Right lobe of liver (tissue), 6 donors: ENCODE data around the gene GNPTAB. TPM values are rescaled to one million over a fixed set of nuclear protein-coding genes. Genes with fewer than 3 reads are reported as not detected.
A peak's percentile ranks its signal among the peaks of the same experiment; 100 is the strongest.
"Not testable (repeated sequence)": the region's sequence is repeated elsewhere in the genome, so short reads cannot be mapped to it uniquely, and the experiment has no call there.

Source experiments
- ATAC-seq, 4 donors: fragments of 200-7000 bp; cut with Tn5 transposase; one replicate each; pipeline ENCODE4 v1.9.1; 2020; ENCODE audit warnings: mild to moderate bottlenecking in 4 of 4, moderate library complexity in 4 of 4
- DNase-seq, 3 donors: peaks; one replicate each; pipeline ENCODE4 v3.0.0-alpha.2; 2020
- H3K27ac ChIP-seq, 3 donors: fragments of 200-600 bp; one replicate each; pipeline ENCODE4 v1.8.0; 2022
- H3K27me3 ChIP-seq, 2 donors: fragments of 200-600 bp; one replicate each; pipeline ENCODE4 v1.8.0; 2022
- H3K36me3 ChIP-seq, 4 donors: fragments of 200-600 bp; sonication (generic) in 1 of 4; one replicate each; pipeline versions ENCODE4 v1.5.1 to v1.8.0; 2017 to 2022; ENCODE audit warnings: control low read depth in 1 of 4
- H3K4me1 ChIP-seq, 4 donors: fragments of 200-600 bp; sonication (generic) in 1 of 4; one replicate each; pipeline versions ENCODE4 v1.5.1 to v1.8.0; 2017 to 2022; ENCODE audit warnings: control low read depth in 1 of 4
- H3K4me3 ChIP-seq, 3 donors: fragments of 200-600 bp; one replicate each; pipeline ENCODE4 v1.8.0; 2022
- H3K9me3 ChIP-seq, 4 donors: fragments of 200-600 bp; sonication (generic) in 1 of 4; one replicate each; pipeline versions ENCODE4 v1.5.1 to v1.8.0; 2017 to 2022; ENCODE audit warnings: control low read depth in 1 of 4
- POLR2A ChIP-seq: fragments of 450-650 bp; IDR thresholded peaks from one replicate; pipeline ENCODE4 v1.6.1; 2017; ENCODE audit warnings: antibody characterized with exemption, mild to moderate bottlenecking
- WGBS: methylation state at CpG from one replicate; pipeline ENCODE4 v1.1.6; 2018; ENCODE audit warnings: low coverage, low lambda C conversion rate; ENCODE audit not compliant: insufficient coverage; ENCODE audit errors: missing lambda C conversion rate; 5-methylcytosine and 5-hydroxymethylcytosine counted together
- intact Hi-C, 2 donors: fragments of 100-400 bp; cut with DNase I; formaldehyde crosslinking; loops; one replicate each; pipeline versions ENCODE4 v1.11.2 to v1.14.1; 2022
- total RNA-seq, 6 experiments: library from RNA; depleted of rRNA in 2 of 6; stranded (reverse); fragments of >200 nt in 2 of 6; fragmentation: NEBNext Ultra II Directional in 3 of 6; extraction: Animal tissue kit (Norgen Biotek cat#: 25700) in 3 of 6; gene quantifications; one replicate each; pipeline versions ENCODE4 v1.1.0 to v1.2.4, GENCODE V29; 2016 to 2023
- TF ChIP-seq, protein P1 (sequence below), 4 donors: fragments of 200-600 bp in 3 of 4; fragments of 450-650 bp in 1 of 4; IDR thresholded peaks; one replicate each; pipeline versions ENCODE4 v1.5.1 to v1.8.0; 2016 to 2022; ENCODE audit warnings: antibody characterized with exemption in 4 of 4, mild to moderate bottlenecking in 2 of 4
- donor health status: DM: no; HTN: yes; CAD: no.
- donor health status: DM: no; HTN: no; CAD: no.
- donor health status: DM: no; HTN: no; CAD: no.
- donor health status: DM: no; HTN: yes; CAD: no.
- donor health status: DM: no; HTN: yes; CAD: no.

The GNPTAB gene
- total RNA-seq, 6 experiments from 2014 or later, result 8.8 to 17.4 (median 14.1) TPM

- Histone ChIP-seq H3K27ac (no peak overlapping the region), H3K36me3 (no peaks in the 10 kb centered on the region), H3K27me3 (no peaks in the 10 kb centered on the region), H3K4me3 (no peak overlapping the region), H3K9me3 (no peaks in the 10 kb centered on the region), H3K4me1 (no peaks in the 10 kb centered on the region)
- DNase-seq (no peak), ATAC-seq (no peak)
- WGBS, result 42% methylated on average over 8 of the region's 13 CpGs
- intact Hi-C loops, result no loop called here
- TF ChIP-seq, protein P1, sequence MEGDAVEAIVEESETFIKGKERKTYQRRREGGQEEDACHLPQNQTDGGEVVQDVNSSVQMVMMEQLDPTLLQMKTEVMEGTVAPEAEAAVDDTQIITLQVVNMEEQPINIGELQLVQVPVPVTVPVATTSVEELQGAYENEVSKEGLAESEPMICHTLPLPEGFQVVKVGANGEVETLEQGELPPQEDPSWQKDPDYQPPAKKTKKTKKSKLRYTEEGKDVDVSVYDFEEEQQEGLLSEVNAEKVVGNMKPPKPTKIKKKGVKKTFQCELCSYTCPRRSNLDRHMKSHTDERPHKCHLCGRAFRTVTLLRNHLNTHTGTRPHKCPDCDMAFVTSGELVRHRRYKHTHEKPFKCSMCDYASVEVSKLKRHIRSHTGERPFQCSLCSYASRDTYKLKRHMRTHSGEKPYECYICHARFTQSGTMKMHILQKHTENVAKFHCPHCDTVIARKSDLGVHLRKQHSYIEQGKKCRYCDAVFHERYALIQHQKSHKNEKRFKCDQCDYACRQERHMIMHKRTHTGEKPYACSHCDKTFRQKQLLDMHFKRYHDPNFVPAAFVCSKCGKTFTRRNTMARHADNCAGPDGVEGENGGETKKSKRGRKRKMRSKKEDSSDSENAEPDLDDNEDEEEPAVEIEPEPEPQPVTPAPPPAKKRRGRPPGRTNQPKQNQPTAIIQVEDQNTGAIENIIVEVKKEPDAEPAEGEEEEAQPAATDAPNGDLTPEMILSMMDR (IDR thresholded peaks at IDR 0.05), result no peak
- TF ChIP-seq POLR2A, result no peak
Observed at GRCh38 chr12:101866615-101867373, 36.0 kb upstream of the GNPTAB start.

- no peaks in the 10 kb centered on the region for H3K27me3 ChIP-seq
- H3K4me1 ChIP-seq, result no peaks in the 10 kb centered on the region
- no peaks in the 10 kb centered on the region for H3K9me3 ChIP-seq
- TF ChIP-seq POLR2A, result no peak
- TF ChIP-seq, protein P1 (IDR thresholded peaks at IDR 0.05), result no peak
- DNase-seq, result no peak
- no peak overlapping the region for H3K4me3 ChIP-seq
- intact Hi-C loops, result no loop called here
- H3K36me3 ChIP-seq, result no peaks in the 10 kb centered on the region
- H3K27ac ChIP-seq, result no peak overlapping the region
- ATAC-seq, result no peak
Observed at GRCh38 chr12:101863981-101864380, 33.2 kb upstream of the GNPTAB start.

- TF ChIP-seq, protein P1 (IDR thresholded peaks at IDR 0.05), result no peak
- TF ChIP-seq POLR2A, result no peak
- no peak for ATAC-seq
- 81% methylated on average over 2 of the region's 2 CpGs for WGBS
Observed at GRCh38 chr12:101862245-101862644, 31.5 kb upstream of the GNPTAB start.

DNA sequence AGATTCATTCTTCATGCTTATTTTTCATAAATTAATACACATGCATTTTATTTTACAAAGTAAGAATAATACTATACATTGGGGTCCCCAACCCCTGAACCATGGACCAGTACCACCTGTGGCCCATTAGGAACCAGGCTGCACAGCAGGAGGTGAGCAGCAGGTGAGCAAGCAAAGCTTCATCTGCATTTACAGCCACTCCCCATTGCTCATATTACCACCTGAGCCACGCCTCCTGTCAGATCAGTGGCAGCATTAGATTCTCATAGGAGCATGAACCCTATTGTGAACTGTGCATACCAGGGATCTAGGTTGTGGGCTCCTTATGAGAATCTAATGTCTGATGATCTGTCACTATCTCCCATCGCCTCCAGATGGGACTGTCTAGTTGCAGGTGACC, 30.9 kb upstream of the GNPTAB start:
- H3K4me3 ChIP-seq, intact Hi-C loops, H3K27ac ChIP-seq, H3K36me3 ChIP-seq, H3K27me3 ChIP-seq, ATAC-seq, H3K9me3 ChIP-seq, H3K4me1 ChIP-seq, DNase-seq: not testable (repeated sequence)
- 88% methylated on average over 1 of the region's 2 CpGs for WGBS

More at GRCh38 chr12:101862245-101862644, 31.5 kb upstream of the GNPTAB start:
- H3K4me1 ChIP-seq, result no peaks in the 10 kb centered on the region
- intact Hi-C loops, result no loop called here
- H3K9me3 ChIP-seq, result no peaks in the 10 kb centered on the region
- DNase-seq, result no peak
- H3K27ac ChIP-seq, result no peak overlapping the region
- H3K27me3 ChIP-seq, result no peaks in the 10 kb centered on the region
- H3K4me3 ChIP-seq, result no peak overlapping the region
- no peaks in the 10 kb centered on the region for H3K36me3 ChIP-seq

DNA sequence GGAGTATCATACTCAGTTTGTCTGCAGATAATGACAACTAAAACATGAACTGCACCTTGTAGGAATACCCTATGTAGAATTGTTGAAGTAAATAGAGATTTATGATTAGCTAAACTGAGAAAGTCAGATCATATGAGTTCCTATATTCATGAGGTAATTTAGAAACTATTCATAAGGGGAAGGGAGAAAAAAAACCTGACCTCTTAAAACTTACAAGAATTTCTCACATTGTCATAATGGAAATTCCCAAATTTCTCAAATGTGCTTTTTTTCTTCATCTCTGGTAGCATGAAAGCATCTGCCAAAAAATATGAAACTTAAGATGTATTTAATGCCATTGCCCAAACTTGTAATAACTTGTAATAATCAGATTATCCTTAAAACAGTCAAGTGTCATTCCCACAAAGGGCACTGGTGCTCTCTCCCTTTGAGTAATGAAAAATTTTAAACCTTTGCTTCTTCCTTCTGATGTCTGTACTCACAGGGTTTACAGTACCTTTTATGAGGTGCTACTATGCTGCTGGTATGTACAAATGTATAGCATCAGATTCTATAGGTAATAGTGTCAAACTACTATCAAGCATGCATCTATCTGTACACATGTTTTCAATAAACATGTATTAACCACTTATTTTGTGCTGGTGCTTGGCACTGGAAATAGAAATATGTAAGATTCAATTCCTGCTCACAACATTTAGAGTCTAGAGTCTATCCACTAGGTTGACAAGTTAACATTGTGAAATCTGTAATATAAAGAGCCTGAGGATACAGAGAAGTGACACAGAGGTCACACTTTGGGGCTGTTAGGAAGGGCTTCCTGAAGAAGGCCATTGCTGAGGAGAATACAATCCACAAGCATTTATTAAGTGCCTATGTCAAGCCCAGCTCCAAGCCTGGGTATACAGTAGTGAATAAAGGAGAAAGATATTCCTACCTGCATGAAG, 29.2 kb upstream of the GNPTAB start:
- Histone ChIP-seq H3K4me1 (no peaks in the 10 kb centered on the region), H3K36me3 (no peaks in the 10 kb centered on the region), H3K27ac (no peak overlapping the region), H3K27me3 (no peaks in the 10 kb centered on the region), H3K4me3 (no peak overlapping the region), H3K9me3 (no peaks in the 10 kb centered on the region)
- no peak for TF ChIP-seq POLR2A
- TF ChIP-seq, protein P1 (IDR thresholded peaks at IDR 0.05), result no peak
- DNase-seq, result no peak
- intact Hi-C loops, result no loop called here
- peak in 2 of 4 donors; percentile 47 to 48 for ATAC-seq
